K562 (cell line): ENCODE results near the gene RERE. TPM values are rescaled to one million over a fixed set of nuclear protein-coding genes. Genes with fewer than 3 reads are reported as not detected.

ENCODE experiments used
- ATF3 ChIP-seq, 2 experiments: fragments of 450-650 bp in 1 of 2; sonication (generic) in 1 of 2; formaldehyde crosslinking in 1 of 2; IDR thresholded peaks in 1 of 2; conservative IDR thresholded peaks in 1 of 2; 2 replicates each; pipeline versions ENCODE4 v1.6.1 to v1.8.1; 2016 to 2023; ENCODE audit warnings: mild to moderate bottlenecking in 2 of 2, moderate library complexity in 2 of 2, inconsistent platforms in 1 of 2, missing genetic modification reagents in 1 of 2
- FOXA3 ChIP-seq, 2 experiments: fragments of 450-650 bp in 1 of 2; sonication (generic) in 1 of 2; formaldehyde crosslinking; IDR thresholded peaks in 1 of 2; conservative IDR thresholded peaks in 1 of 2; 2 replicates each; pipeline versions ENCODE4 v1.4.0 to v1.8.0; 2020 to 2022; ENCODE audit warnings: mild to moderate bottlenecking in 2 of 2, missing genetic modification reagents in 1 of 2
- FOXK2 ChIP-seq, 2 experiments: fragments of 450-650 bp; IDR thresholded peaks in 1 of 2; conservative IDR thresholded peaks in 1 of 2; 2 replicates each; pipeline ENCODE4 v1.6.1; 2016; ENCODE audit warnings: low read depth in 2 of 2, mild to moderate bottlenecking in 1 of 2
- FOXP1 ChIP-seq: sonication (generic); formaldehyde crosslinking; IDR thresholded peaks from 2 replicates; pipeline ENCODE4 v1.8.0; 2022; ENCODE audit warnings: mild to moderate bottlenecking, missing genetic modification reagents
- GTF2F1 ChIP-seq: IDR thresholded peaks from 2 replicates; pipeline ENCODE4 v1.6.1; 2011; ENCODE audit warnings: low read depth, low read length, improper control_type of control experiment
- JUND ChIP-seq, 2 experiments: IDR thresholded peaks; 2 replicates in 1 of 2; 3 replicates in 1 of 2; pipeline ENCODE4 v1.6.1; 2011; ENCODE audit warnings: borderline replicate concordance in 2 of 2, low read depth in 2 of 2, low read length in 2 of 2, improper control_type of control experiment in 1 of 2, missing biosample characterization in 1 of 2, missing genetic modification characterization in 1 of 2, missing genetic modification reagents in 1 of 2
- LCOR ChIP-seq: sonication (generic); formaldehyde crosslinking; IDR thresholded peaks from 2 replicates; pipeline ENCODE4 v1.8.0; 2022; ENCODE audit warnings: mild to moderate bottlenecking, missing genetic modification reagents
- MNT ChIP-seq, 2 experiments: fragments of 450-650 bp; conservative IDR thresholded peaks; 2 replicates each; pipeline ENCODE4 v1.6.1; 2017; ENCODE audit warnings: mild to moderate bottlenecking in 2 of 2, moderate library complexity in 2 of 2
- RCOR1 ChIP-seq, 2 experiments: IDR thresholded peaks; 2 replicates each; pipeline ENCODE4 v1.6.1; 2012; ENCODE audit warnings: low read depth in 2 of 2, low read length in 2 of 2, borderline replicate concordance in 1 of 2, improper control_type of control experiment in 1 of 2
- polyA plus RNA-seq, 8 experiments: library from polyadenylated mRNA; depleted of rRNA in 4 of 8; stranded (reverse) in 5 of 8; unstranded in 3 of 8; fragments of >200 nt; fragmentation: Nextera tagmentation in 2 of 8; fragmentation: Illumina TruSeq in 1 of 8; extraction: Ambion mirVana in 2 of 8; extraction: Trizol in 1 of 8; gene quantifications; 2 replicates each; pipeline versions ENCODE4 v1.2.1 to v1.2.3, GENCODE V29; 2011 to 2014; ENCODE audit warnings: inconsistent platforms in 1 of 8, missing spikeins in 1 of 8
- total RNA-seq, 7 experiments: library from RNA; depleted of rRNA in 6 of 7; stranded (reverse); fragments of >200 nt in 6 of 7; fragmentation: Illumina TruSeq in 2 of 7; extraction: Trizol in 2 of 7; gene quantifications; 2 replicates each; pipeline versions ENCODE4 v1.2.1 to v1.2.3, GENCODE V29; 2011 to 2021; ENCODE audit warnings: low replicate concordance in 1 of 7

Gene RERE
- total and polyA plus RNA-seq, 9 of the 15 experiments (the other 6 are each of a cell fraction or from before 2014, with no cell fraction given): 3.0 to 51.5 (median 13.4) TPM

GRCh38 chr1:8396786-8397406, 420.5 kb downstream of the RERE start (continued):
- TF ChIP-seq RCOR1 (IDR thresholded peaks at IDR 0.05; ENCODE audit: borderline replicate concordance in 1 of 2, low read depth in 2 of 2, low read length in 2 of 2) (peak in 1 of 2 experiments; percentile 32; a peak in 1 of 4 replicates), ATF3 (IDR thresholded peaks at IDR 0.05) (0 out of 2 replicates have a peak, but pooled peaks have one; percentile 8), ATF3 (CRISPR knock-in tag; conservative IDR thresholded peaks at IDR 0.05) (no peak), LCOR (CRISPR knock-in tag) (no peak), FOXK2 (conservative IDR thresholded peaks at IDR 0.05 in 1 of 2, IDR thresholded peaks at IDR 0.05 in 1 of 2; ENCODE audit: low read depth in 2 of 2) (peak; percentile 60 to 61; a peak in 3 of 4 replicates), FOXP1 (0 out of 2 replicates have a peak, but pooled peaks have one; percentile 23), FOXA3 (CRISPR knock-in tag; conservative IDR thresholded peaks at IDR 0.05 in 1 of 2, IDR thresholded peaks at IDR 0.05 in 1 of 2) (0 out of 4 replicates have a peak, but pooled peaks of 1 of the 2 experiments have one; percentile 23), JUND (IDR thresholded peaks at IDR 0.05; ENCODE audit: borderline replicate concordance, low read depth, low read length) (no peak), JUND (tag; IDR thresholded peaks at IDR 0.05; ENCODE audit: borderline replicate concordance, low read depth, low read length) (peak; percentile 37; the same call in 1 of the 3 replicates), GTF2F1 (no peak), MNT (conservative IDR thresholded peaks at IDR 0.05) (peak in 1 of 2 experiments; percentile 35; a peak in 1 of 4 replicates)
